Esophagus squamous epithelium (tissue), 4 donors: Measurements from ENCODE around the gene STX3.
"Not testable (repeated sequence)": the region's sequence is repeated elsewhere in the genome, so short reads cannot be mapped to it uniquely, and the experiment has no call there.

ENCODE experiments used
- POLR2A ChIP-seq, 4 donors: fragments of 450-650 bp; IDR thresholded peaks; one replicate each; pipeline ENCODE4 v1.6.1; 2017; ENCODE audit warnings: antibody characterized with exemption in 4 of 4, mild to moderate bottlenecking in 4 of 4, moderate library complexity in 3 of 4
- TF ChIP-seq, protein P1 (sequence below), 6 experiments: fragments of 450-650 bp in 4 of 6; fragments of 200-600 bp in 2 of 6; sonication (generic) in 2 of 6; IDR thresholded peaks; one replicate each; pipeline ENCODE4 v1.5.1; 2016 to 2019; ENCODE audit warnings: antibody characterized with exemption in 6 of 6, mild to moderate bottlenecking in 4 of 6, moderate library complexity in 4 of 6

DNA sequence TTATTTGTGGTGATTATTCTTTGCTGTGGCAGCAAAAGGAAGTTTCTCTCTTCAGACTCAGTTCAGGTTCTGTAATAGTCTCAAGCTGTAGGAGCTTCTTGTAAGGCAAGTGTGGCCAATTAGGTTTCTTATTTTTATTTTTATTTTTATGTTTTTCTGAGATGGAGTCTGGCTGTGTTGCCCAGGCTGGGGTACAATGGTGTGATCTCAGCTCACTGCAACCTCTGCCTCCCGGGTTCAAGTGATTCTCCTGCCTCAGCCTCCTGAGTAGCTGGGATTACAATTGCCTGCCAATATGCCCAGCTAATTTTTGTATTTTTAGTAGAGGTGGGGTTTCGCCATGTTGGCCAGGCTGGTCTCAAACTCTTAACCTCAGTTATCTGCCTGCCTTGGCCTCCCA, 94.4 kb downstream of the STX3 start:
- TF ChIP-seq, protein P1, sequence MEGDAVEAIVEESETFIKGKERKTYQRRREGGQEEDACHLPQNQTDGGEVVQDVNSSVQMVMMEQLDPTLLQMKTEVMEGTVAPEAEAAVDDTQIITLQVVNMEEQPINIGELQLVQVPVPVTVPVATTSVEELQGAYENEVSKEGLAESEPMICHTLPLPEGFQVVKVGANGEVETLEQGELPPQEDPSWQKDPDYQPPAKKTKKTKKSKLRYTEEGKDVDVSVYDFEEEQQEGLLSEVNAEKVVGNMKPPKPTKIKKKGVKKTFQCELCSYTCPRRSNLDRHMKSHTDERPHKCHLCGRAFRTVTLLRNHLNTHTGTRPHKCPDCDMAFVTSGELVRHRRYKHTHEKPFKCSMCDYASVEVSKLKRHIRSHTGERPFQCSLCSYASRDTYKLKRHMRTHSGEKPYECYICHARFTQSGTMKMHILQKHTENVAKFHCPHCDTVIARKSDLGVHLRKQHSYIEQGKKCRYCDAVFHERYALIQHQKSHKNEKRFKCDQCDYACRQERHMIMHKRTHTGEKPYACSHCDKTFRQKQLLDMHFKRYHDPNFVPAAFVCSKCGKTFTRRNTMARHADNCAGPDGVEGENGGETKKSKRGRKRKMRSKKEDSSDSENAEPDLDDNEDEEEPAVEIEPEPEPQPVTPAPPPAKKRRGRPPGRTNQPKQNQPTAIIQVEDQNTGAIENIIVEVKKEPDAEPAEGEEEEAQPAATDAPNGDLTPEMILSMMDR (IDR thresholded peaks at IDR 0.05), result not testable (repeated sequence)
- TF ChIP-seq POLR2A (IDR thresholded peaks at IDR 0.05), result not testable (repeated sequence)
